ENCODE data around the gene PRSS8. TPM values are rescaled to one million over a fixed set of nuclear protein-coding genes. Genes with fewer than 3 reads are reported as not detected.

PRSS8 gene
- total RNA-seq, 1 experiment from 2014 or later: 32.6 TPM

DNA sequence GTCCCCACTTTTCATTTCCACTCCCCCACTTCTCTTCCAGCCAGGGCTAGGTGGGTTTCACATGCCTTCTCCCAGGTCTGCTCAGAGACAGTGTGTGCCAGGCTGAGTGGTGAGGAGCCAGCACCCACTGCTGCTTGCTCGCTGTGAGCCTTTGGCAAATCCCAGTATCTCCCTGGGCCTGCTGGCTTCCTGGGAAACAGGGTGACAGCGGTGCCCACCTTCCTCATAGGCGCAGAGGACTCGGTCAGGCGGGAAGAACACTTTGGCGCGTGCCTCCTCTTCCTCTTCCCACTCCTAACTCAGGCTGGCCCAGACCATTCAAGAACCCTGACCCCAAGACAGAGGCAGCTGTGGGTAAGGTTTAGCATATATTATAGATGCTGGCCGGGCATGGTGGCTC is 46.3 kb downstream of the PRSS8 start:
- peaks cover 19% of the 10 kb centered on the region for H3K36me3 Mint-ChIP-seq (ENCODE audit: insufficient read depth, unreplicated experiment)
- POLR2A ChIA-PET: interaction anchor here (0.8 to 1.7 kb wide), 2 partner anchors 15 to 28 kb away, joined by 3 to 5 read pairs; partner anchors contain the start of genes KAT8, ZNF646 and ZNF668
- TF ChIP-seq, protein P1, sequence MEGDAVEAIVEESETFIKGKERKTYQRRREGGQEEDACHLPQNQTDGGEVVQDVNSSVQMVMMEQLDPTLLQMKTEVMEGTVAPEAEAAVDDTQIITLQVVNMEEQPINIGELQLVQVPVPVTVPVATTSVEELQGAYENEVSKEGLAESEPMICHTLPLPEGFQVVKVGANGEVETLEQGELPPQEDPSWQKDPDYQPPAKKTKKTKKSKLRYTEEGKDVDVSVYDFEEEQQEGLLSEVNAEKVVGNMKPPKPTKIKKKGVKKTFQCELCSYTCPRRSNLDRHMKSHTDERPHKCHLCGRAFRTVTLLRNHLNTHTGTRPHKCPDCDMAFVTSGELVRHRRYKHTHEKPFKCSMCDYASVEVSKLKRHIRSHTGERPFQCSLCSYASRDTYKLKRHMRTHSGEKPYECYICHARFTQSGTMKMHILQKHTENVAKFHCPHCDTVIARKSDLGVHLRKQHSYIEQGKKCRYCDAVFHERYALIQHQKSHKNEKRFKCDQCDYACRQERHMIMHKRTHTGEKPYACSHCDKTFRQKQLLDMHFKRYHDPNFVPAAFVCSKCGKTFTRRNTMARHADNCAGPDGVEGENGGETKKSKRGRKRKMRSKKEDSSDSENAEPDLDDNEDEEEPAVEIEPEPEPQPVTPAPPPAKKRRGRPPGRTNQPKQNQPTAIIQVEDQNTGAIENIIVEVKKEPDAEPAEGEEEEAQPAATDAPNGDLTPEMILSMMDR (IDR thresholded peaks at IDR 0.05; ENCODE audit: unreplicated experiment): no peak
- no peak overlapping the region for H3K27ac Mint-ChIP-seq (ENCODE audit: low read depth, unreplicated experiment)
- H3K9me3 Mint-ChIP-seq (ENCODE audit: unreplicated experiment): no peaks in the 10 kb centered on the region
- CTCF ChIA-PET: interaction anchor here (0.5 to 0.6 kb wide), 2 partner anchors 152 to 355 kb away, joined by 3 to 4 read pairs; no protein-coding TSS in a partner anchor
- H3K4me3 Mint-ChIP-seq (ENCODE audit: unreplicated experiment): no peak overlapping the region
- DNase-seq (ENCODE audit: unreplicated experiment): no peak
- no TSS peak for BruUV-seq (replicated peaks)
- intact Hi-C loops (cut with micrococcal nuclease): no loop called here
- H3K27me3 Mint-ChIP-seq (ENCODE audit: insufficient read depth, unreplicated experiment): no peaks in the 10 kb centered on the region
- H3K4me1 Mint-ChIP-seq (ENCODE audit: insufficient read depth, unreplicated experiment): peaks cover 5% of the 10 kb centered on the region

DNA sequence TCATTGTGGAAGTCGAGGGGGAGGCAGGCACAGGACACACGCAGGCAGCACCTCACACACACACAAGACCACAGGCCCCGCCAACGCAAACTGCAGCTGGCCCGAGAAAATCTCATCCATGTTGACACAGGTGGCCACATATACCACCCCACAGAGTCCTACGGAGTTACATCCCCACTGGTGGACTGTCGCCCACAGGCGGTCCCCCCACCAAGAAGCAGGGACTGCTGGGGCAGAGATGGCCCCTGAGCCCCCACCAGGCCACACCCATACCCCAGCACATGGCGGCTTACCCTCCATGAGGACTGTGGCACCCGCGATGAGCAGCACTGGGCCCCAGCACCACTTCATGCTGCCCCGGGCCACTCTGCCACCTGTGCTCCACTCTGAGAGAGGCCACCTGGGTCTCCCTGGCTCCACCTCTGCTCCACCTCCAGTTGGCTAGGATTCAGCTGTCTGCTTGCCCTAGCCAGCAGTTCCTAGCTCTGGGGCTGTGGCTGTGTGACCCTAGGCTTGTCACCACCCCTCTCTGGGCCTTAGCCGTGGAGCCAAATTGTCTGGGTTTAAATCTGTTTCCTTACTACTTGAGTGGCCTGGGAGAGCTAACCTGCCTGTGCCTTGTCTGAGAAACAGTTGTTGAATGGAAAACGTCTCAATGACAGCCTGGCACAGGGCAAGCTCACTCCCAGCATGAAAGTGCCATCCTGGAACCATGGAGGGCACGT is 46.9 kb downstream of the PRSS8 start, which contains the start of gene PRSS53:
PRSS53 (minus strand) TSS at position 485 of the 725 bp plus-strand sequence; CDS start at position 351, 134 bp downstream.
- no TSS peak for BruUV-seq (replicated peaks)
- intact Hi-C loops (cut with micrococcal nuclease): no loop called here
- CTCF ChIA-PET: interaction anchor here (0.6 kb wide), 1 partner anchor 98 kb away, joined by 3 read pairs; no protein-coding TSS in a partner anchor
- Mint-ChIP-seq H3K27me3 (ENCODE audit: insufficient read depth, unreplicated experiment) (no peaks in the 10 kb centered on the region), H3K27ac (ENCODE audit: low read depth, unreplicated experiment) (no peak within 1 kb of the TSS), H3K4me1 (ENCODE audit: insufficient read depth, unreplicated experiment) (peaks cover 5% of the 10 kb centered on the region), H3K36me3 (ENCODE audit: insufficient read depth, unreplicated experiment) (peaks cover 22% of the 10 kb centered on the region), H3K4me3 (ENCODE audit: unreplicated experiment) (no peak within 1 kb of the TSS), H3K9me3 (ENCODE audit: unreplicated experiment) (no peaks in the 10 kb centered on the region)
- no peak for DNase-seq (ENCODE audit: unreplicated experiment)
- POLR2A ChIA-PET: interaction anchor here (0.8 to 1.7 kb wide), 2 partner anchors 15 to 29 kb away, joined by 3 to 5 read pairs; partner anchors contain the start of genes KAT8, ZNF646 and ZNF668
- TF ChIP-seq, protein P1 (IDR thresholded peaks at IDR 0.05; ENCODE audit: unreplicated experiment): no peak

DNA sequence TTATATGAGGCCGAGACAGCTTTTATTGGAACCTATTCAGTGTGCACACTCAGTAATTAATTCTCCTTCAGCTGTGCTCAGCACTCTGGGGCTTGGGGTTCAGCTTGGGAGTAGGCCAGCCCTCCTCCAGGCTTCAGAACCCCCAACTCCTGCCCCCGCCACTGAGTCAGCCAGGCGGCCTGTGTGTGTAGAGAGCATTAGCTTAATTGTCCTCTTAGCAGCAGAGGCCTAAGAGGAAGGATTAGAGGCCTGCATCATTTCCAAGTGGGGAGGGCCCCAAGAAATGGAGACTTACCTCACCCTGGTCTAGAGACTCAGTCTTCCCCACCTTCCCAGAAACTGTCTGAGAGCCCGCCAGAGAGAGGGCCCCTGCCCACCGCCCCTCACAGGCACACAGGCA is 47.6 kb downstream of the PRSS8 start:
- TF ChIP-seq, protein P1 (IDR thresholded peaks at IDR 0.05; ENCODE audit: unreplicated experiment): no peak
- H3K9me3 Mint-ChIP-seq (ENCODE audit: unreplicated experiment): no peaks in the 10 kb centered on the region
- DNase-seq (ENCODE audit: unreplicated experiment): no peak
- peaks cover 5% of the 10 kb centered on the region for H3K4me1 Mint-ChIP-seq (ENCODE audit: insufficient read depth, unreplicated experiment)
- intact Hi-C loops (cut with micrococcal nuclease): no loop called here
- H3K4me3 Mint-ChIP-seq (ENCODE audit: unreplicated experiment): no peak overlapping the region
- ChIA-PET CTCF (interaction anchor here (0.6 kb wide), 1 partner anchor 98 kb away, joined by 3 read pairs; no protein-coding TSS in a partner anchor), POLR2A (no interaction called here)
- BruUV-seq (replicated peaks): no TSS peak
- peaks cover 22% of the 10 kb centered on the region for H3K36me3 Mint-ChIP-seq (ENCODE audit: insufficient read depth, unreplicated experiment)
- H3K27me3 Mint-ChIP-seq (ENCODE audit: insufficient read depth, unreplicated experiment): no peaks in the 10 kb centered on the region
- H3K27ac Mint-ChIP-seq (ENCODE audit: low read depth, unreplicated experiment): no peak overlapping the region

DNA sequence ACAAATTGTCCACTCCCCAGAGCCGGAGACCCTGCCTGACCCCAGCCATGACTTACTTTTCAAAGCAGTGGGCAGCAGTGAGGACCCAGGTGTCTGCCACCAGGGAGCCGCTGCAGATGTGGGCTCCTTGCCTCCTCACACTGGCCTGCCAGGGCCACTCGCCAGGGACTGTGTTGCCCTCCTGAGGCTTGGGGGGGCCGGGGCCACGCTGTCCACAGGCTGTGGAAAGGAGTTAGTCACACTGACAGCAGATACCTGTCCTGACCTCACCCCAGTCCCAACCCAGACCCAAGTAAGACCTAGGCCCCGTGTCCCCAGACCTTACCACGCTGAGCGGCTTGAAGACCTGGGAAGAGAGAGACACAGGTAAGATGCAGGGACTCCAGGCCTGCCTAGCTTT is 48.0 kb downstream of the PRSS8 start:
- Mint-ChIP-seq H3K4me1 (ENCODE audit: insufficient read depth, unreplicated experiment) (peaks cover 5% of the 10 kb centered on the region), H3K36me3 (ENCODE audit: insufficient read depth, unreplicated experiment) (peaks cover 19% of the 10 kb centered on the region), H3K27ac (ENCODE audit: low read depth, unreplicated experiment) (no peak overlapping the region), H3K9me3 (ENCODE audit: unreplicated experiment) (no peaks in the 10 kb centered on the region), H3K4me3 (ENCODE audit: unreplicated experiment) (no peak overlapping the region), H3K27me3 (ENCODE audit: insufficient read depth, unreplicated experiment) (no peaks in the 10 kb centered on the region)
- intact Hi-C loops (cut with micrococcal nuclease): no loop called here
- CTCF ChIA-PET: interaction anchor here (0.6 kb wide), 1 partner anchor 64 kb away, joined by 3 read pairs; no protein-coding TSS in a partner anchor
- DNase-seq (ENCODE audit: unreplicated experiment): no peak
- BruUV-seq (replicated peaks): no TSS peak
- TF ChIP-seq, protein P1 (IDR thresholded peaks at IDR 0.05; ENCODE audit: unreplicated experiment): no peak
- POLR2A ChIA-PET: no interaction called here
